Coronary artery (tissue), 2 donors: ENCODE results near the gene OPRL1.

Source experiments
- DNase-seq: peaks from one replicate; pipeline ENCODE4 v3.0.0-alpha.2; 2017; ENCODE audit warnings: low spot score
- H3K27ac ChIP-seq, 2 donors: fragments of 200-600 bp; sonication (generic); one replicate each; pipeline ENCODE4 v1.5.1; 2016 to 2019
- H3K4me3 ChIP-seq: fragments of 200-600 bp; sonication (generic); 2 replicates; pipeline ENCODE4 v1.5.1; 2016; ENCODE audit warnings: mild to moderate bottlenecking, moderate library complexity
- CTCF ChIP-seq: fragments of 200-600 bp; sonication (generic); IDR thresholded peaks from one replicate; pipeline ENCODE4 v1.5.1; 2019; ENCODE audit warnings: antibody characterized with exemption

OPRL1 gene

GRCh38 chr20:64053841-64054661 is 25.8 kb upstream of the OPRL1 start:
- no peak for TF ChIP-seq CTCF
- H3K4me3 ChIP-seq, result no peak overlapping the region
- H3K27ac ChIP-seq, result peak overlapping the region in 1 of 2 donors; percentile 79
- DNase-seq, result no peak

GRCh38 chr20:64055396-64055892 is 24.4 kb upstream of the OPRL1 start:
- TF ChIP-seq CTCF, result no peak
- Histone ChIP-seq H3K27ac (peak overlapping the region in 1 of 2 donors; percentile 74), H3K4me3 (no peak overlapping the region)
- DNase-seq, result no peak

- TF ChIP-seq CTCF, result no peak
- peak overlapping the region in 1 of 2 donors; percentile 74 for H3K27ac ChIP-seq
- no peak overlapping the region for H3K4me3 ChIP-seq
- no peak for DNase-seq
Measured at GRCh38 chr20:64055893-64056638, 23.8 kb upstream of the OPRL1 start.

- peak overlapping the region in 1 of 2 donors; percentile 74 for H3K27ac ChIP-seq
- no peak for TF ChIP-seq CTCF
- no peak for DNase-seq
- H3K4me3 ChIP-seq, result peak overlapping the region; percentile 6
Measured at GRCh38 chr20:64056639-64056888, 23.3 kb upstream of the OPRL1 start.

- no peak for TF ChIP-seq CTCF
- DNase-seq, result no peak
- peak overlapping the region; percentile 6 for H3K4me3 ChIP-seq
- peak overlapping the region in 1 of 2 donors; percentile 74 for H3K27ac ChIP-seq
Measured at GRCh38 chr20:64056889-64057627, 22.8 kb upstream of the OPRL1 start.

GRCh38 chr20:64057628-64058498 is 22.0 kb upstream of the OPRL1 start:
- TF ChIP-seq CTCF, result peak; percentile 66
- H3K4me3 ChIP-seq, result peak overlapping the region; percentile 6
- DNase-seq, result no peak
- H3K27ac ChIP-seq, result peak overlapping the region in 1 of 2 donors; percentile 74
